Mesothelial cell of epicardium (in vitro differentiated cells): Measurements from ENCODE around the gene BRF1. TPM values are rescaled to one million over a fixed set of nuclear protein-coding genes. Genes with fewer than 3 reads are reported as not detected.
A peak's percentile ranks its signal among the peaks of the same experiment; 100 is the strongest.

Experiments used
- DNase-seq, 2 experiments: peaks; one replicate each; pipeline ENCODE4 v3.0.0; 2021; ENCODE audit warnings: low spot score in 2 of 2; ENCODE audit not compliant: unreplicated experiment in 2 of 2
- H3K27ac Mint-ChIP-seq: 2 replicates; pipeline ENCODE4 v1.8.0; 2021; ENCODE audit warnings: mixed read lengths
- H3K27me3 Mint-ChIP-seq: 2 replicates; pipeline ENCODE4 v1.8.0; 2021; ENCODE audit warnings: low read depth, mixed read lengths
- H3K36me3 Mint-ChIP-seq: 2 replicates; pipeline ENCODE4 v1.8.0; 2021; ENCODE audit warnings: mixed read lengths
- H3K4me1 Mint-ChIP-seq: 2 replicates; pipeline ENCODE4 v1.8.0; 2021; ENCODE audit warnings: mixed read lengths
- H3K4me3 Mint-ChIP-seq: 2 replicates; pipeline ENCODE4 v1.8.0; 2021; ENCODE audit warnings: mild to moderate bottlenecking, moderate library complexity, mixed read lengths
- H3K9me3 Mint-ChIP-seq: 2 replicates; pipeline ENCODE4 v1.8.0; 2021; ENCODE audit warnings: mixed read lengths
- total RNA-seq: library from RNA; stranded (reverse); gene quantifications from 3 replicates; pipeline ENCODE4 v1.2.1, GENCODE V29; 2021
- TF ChIP-seq, protein P1 (sequence below): fragments of 200-600 bp; sonication (generic); IDR thresholded peaks from one replicate; pipeline ENCODE4 v1.5.0; 2021; ENCODE audit warnings: antibody characterized with exemption; ENCODE audit not compliant: unreplicated experiment

The BRF1 gene
- total RNA-seq, 1 donor from 2014 or later: 78.6 TPM

DNA sequence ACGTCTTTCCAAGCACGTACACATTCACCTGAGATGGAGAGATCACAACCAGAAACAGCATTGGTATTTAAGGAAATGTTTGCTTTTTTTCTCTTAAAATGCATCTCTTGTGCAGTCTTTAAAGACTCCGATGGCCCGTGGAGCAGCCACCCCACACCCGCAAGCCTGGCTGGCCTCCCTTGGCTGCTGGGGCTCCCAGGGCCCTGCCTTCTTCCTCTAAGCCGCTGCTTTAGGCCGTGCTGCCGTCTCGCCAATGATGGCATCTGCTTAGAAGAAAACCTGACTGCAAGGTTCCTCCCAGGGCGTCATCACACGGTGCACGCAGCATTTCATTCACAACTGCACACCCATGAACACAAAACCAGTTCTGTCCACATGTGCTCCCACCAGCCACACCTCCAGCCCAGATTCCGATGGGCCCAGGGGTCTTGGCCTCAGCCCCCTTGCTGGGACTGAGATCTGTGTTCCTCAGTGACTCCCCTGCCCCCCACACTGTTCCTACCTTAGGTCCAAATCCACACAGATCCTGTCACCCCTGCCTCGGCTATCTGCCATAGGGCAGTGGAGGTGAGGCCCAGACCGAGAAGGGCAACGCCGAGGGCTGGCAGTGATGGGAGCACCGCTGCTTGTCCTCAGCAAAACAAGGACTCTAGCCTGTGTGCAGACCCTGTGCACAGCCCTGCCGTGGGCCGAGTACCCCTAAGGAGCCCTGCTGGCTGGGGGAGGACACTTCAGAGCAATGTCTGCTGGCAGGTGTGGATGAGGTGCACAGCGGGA, 48.1 kb downstream of the BRF1 start:
- no peaks in the 10 kb centered on the region for H3K27me3 Mint-ChIP-seq
- H3K9me3 Mint-ChIP-seq: no peaks in the 10 kb centered on the region
- TF ChIP-seq, protein P1, sequence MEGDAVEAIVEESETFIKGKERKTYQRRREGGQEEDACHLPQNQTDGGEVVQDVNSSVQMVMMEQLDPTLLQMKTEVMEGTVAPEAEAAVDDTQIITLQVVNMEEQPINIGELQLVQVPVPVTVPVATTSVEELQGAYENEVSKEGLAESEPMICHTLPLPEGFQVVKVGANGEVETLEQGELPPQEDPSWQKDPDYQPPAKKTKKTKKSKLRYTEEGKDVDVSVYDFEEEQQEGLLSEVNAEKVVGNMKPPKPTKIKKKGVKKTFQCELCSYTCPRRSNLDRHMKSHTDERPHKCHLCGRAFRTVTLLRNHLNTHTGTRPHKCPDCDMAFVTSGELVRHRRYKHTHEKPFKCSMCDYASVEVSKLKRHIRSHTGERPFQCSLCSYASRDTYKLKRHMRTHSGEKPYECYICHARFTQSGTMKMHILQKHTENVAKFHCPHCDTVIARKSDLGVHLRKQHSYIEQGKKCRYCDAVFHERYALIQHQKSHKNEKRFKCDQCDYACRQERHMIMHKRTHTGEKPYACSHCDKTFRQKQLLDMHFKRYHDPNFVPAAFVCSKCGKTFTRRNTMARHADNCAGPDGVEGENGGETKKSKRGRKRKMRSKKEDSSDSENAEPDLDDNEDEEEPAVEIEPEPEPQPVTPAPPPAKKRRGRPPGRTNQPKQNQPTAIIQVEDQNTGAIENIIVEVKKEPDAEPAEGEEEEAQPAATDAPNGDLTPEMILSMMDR: no peak
- no peak overlapping the region for H3K4me3 Mint-ChIP-seq
- H3K36me3 Mint-ChIP-seq: peaks cover 13% of the 10 kb centered on the region
- no peak for DNase-seq
- no peak overlapping the region for H3K27ac Mint-ChIP-seq
- H3K4me1 Mint-ChIP-seq: peaks cover 9% of the 10 kb centered on the region

DNA sequence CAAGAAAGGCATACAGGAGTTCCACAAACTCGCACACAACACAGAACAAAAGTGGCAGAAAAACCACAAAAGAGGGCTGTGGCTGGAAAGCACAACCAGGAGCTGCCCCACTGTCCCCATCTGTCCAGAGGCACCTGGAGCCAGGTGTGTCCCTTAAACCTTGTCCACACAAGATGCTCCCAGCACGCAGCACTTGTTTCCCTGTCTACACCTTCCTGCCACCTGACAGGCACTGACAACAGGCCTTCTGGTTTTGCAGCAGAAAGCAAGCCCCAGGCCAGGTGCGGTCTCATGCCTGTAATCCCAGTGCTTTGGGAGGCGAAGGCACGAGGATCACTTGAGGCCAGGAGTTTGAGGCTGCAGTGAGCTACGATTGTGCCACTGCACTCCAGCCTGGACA, 48.9 kb downstream of the BRF1 start:
- Mint-ChIP-seq H3K27me3 (no peaks in the 10 kb centered on the region), H3K27ac (no peak overlapping the region), H3K4me3 (no peak overlapping the region), H3K4me1 (peaks cover 17% of the 10 kb centered on the region), H3K36me3 (peaks cover 15% of the 10 kb centered on the region), H3K9me3 (no peaks in the 10 kb centered on the region)
- TF ChIP-seq, protein P1: no peak
- no peak for DNase-seq

DNA sequence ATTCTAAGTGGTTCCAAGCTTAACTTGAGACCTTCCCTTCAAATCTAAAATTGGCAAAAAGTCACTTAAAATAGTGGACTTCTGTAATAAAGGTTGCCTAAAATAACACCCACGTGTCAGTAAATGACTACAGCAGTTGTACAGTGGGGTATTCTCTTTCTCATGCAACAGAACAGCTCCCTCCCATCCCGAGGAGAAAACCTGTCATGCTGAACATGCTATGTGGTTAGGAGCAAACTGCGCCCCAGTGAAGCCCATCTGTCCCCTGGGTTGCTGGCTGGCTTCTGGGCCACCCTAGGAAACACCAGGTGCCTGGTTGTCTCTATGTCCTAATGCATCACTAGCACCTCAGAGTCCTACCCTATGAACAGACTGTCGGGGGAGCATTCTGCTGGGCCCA, 49.8 kb downstream of the BRF1 start:
- H3K4me1 Mint-ChIP-seq: peaks cover 22% of the 10 kb centered on the region
- H3K4me3 Mint-ChIP-seq: peak overlapping the region; percentile 30
- TF ChIP-seq, protein P1: no peak

DNA sequence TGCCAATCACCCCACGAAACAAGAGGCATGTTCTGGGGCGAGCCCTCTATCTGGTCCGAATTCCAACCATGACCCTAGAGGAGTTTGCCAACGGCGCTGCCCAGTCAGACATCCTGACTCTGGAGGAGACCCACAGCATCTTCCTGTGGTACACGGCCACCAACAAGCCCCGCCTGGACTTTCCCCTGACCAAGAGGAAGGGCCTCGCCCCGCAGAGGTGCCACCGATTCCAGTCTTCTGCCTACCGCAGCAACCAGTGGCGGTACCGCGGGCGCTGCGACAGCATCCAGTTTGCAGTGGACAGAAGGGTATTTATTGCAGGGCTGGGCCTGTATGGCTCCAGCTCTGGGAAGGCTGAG, 50.8 kb downstream of the BRF1 start:
- H3K27me3 Mint-ChIP-seq: no peaks in the 10 kb centered on the region
- TF ChIP-seq, protein P1: no peak
- peak overlapping the region; percentile 73 for H3K4me3 Mint-ChIP-seq
- no peak for DNase-seq
- peaks cover 26% of the 10 kb centered on the region for H3K4me1 Mint-ChIP-seq
- H3K36me3 Mint-ChIP-seq: peaks cover 26% of the 10 kb centered on the region
- peak overlapping the region; percentile 88 for H3K27ac Mint-ChIP-seq
- no peaks in the 10 kb centered on the region for H3K9me3 Mint-ChIP-seq

More for the DNA sequence above, 49.8 kb downstream of the BRF1 start:
- no peak overlapping the region for H3K27ac Mint-ChIP-seq
- no peaks in the 10 kb centered on the region for H3K27me3 Mint-ChIP-seq
- no peak for DNase-seq
- no peaks in the 10 kb centered on the region for H3K9me3 Mint-ChIP-seq
- peaks cover 19% of the 10 kb centered on the region for H3K36me3 Mint-ChIP-seq

DNA sequence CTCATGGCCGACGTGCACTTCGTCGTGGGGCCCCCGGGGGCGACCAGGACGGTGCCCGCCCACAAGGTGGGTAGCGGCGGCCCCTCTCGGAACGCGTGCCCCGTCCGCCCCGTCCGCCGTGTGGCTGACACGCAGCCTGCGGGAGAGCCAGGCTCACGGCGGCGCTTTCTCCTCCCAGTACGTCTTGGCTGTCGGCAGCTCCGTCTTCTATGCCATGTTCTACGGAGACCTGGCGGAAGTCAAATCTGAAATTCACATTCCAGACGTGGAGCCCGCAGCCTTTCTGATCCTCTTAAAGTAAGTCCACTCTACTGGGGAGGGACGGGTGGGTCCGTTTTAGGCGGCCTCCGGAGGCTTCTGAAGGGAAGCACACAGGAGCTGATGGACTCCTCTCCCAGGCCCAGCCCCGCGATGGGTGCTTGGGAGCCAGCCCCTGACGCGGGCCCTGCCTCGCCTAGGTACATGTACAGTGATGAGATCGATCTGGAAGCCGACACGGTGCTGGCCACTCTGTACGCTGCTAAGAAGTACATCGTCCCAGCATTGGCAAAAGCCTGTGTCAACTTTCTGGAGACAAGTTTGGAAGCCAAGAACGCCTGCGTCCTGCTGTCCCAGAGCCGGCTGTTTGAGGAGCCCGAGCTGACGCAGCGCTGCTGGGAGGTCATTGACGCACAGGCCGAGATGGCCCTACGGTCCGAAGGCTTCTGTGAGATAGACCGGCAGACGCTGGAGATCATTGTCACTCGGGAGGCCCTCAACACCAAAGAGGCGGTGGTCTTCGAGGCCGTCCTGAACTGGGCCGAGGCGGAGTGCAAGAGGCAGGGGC, 51.4 kb downstream of the BRF1 start:
- H3K9me3 Mint-ChIP-seq: no peaks in the 10 kb centered on the region
- no peak for DNase-seq
- H3K4me3 Mint-ChIP-seq: peak overlapping the region; percentile 73
- H3K4me1 Mint-ChIP-seq: peaks cover 26% of the 10 kb centered on the region
- H3K36me3 Mint-ChIP-seq: peaks cover 30% of the 10 kb centered on the region
- H3K27me3 Mint-ChIP-seq: no peaks in the 10 kb centered on the region
- peak overlapping the region; percentile 88 for H3K27ac Mint-ChIP-seq
- TF ChIP-seq, protein P1: no peak
